Measurements from ENCODE around the gene TMEM106B. TPM values are rescaled to one million over a fixed set of nuclear protein-coding genes. Genes with fewer than 3 reads are reported as not detected.
A peak's percentile ranks its signal among the peaks of the same experiment; 100 is the strongest.

The TMEM106B gene
- total RNA-seq, 1 experiment from 2014 or later, result 89.0 TPM

GRCh38 chr7:12220389-12221046 lies 9.4 kb downstream of the TMEM106B start:
- Histone ChIP-seq H3K36me3 (ENCODE audit: control insufficient read depth, insufficient read depth, low read length) (peaks cover 23% of the 10 kb centered on the region), H3K9me3 (ENCODE audit: control insufficient read depth, insufficient read depth, low read depth, low read length) (peaks cover 2% of the 10 kb centered on the region; the same call in 1 of the 2 replicates), H3K27me3 (ENCODE audit: control insufficient read depth, insufficient read depth, low read length) (no peaks in the 10 kb centered on the region), H3K4me1 (ENCODE audit: control insufficient read depth, insufficient read depth, low read length) (peaks cover 4% of the 10 kb centered on the region; the same call in 1 of the 2 replicates), H3K4me3 (ENCODE audit: low read depth in 2 of 2, low read length in 2 of 2) (no peak overlapping the region), H3K27ac (ENCODE audit: low read length) (no peak overlapping the region)
- ChIA-PET CTCF (interaction anchor here (0.6 to 0.9 kb wide), 2 partner anchors 108 to 135 kb away, joined by 6 to 11 read pairs; no protein-coding TSS in a partner anchor), POLR2A (interaction anchor here (0.8 kb wide), 1 partner anchor 16 kb away, joined by 4 read pairs; no protein-coding TSS in a partner anchor)
- BruUV-seq (replicated peaks), result no TSS peak
- ATAC-seq (no peak), DNase-seq (ENCODE audit: low read depth, low spot score) (no peak)
- in situ Hi-C loops (cut with HindIII; ENCODE audit: low pct_unique_long_range_greater_than_20kb, low sequenced_read_pairs), result no loop called here
- intact Hi-C loops (cut with micrococcal nuclease; ENCODE audit: unreplicated experiment), result no loop called here
- TF ChIP-seq SIN3A (IDR thresholded peaks at IDR 0.05; ENCODE audit: borderline replicate concordance, insufficient read depth, low read depth, low read length) (no peak), TCF7L2 (IDR thresholded peaks at IDR 0.05; ENCODE audit: low read depth, low read length) (0 out of 2 replicates have a peak, but pooled peaks have one; percentile 34), CTCF (IDR thresholded peaks at IDR 0.05) (no peak), POLR2AphosphoS5 (IDR thresholded peaks at IDR 0.05; ENCODE audit: low read depth, low read length) (no peak), REST (IDR thresholded peaks at IDR 0.05; ENCODE audit: insufficient read depth in 1 of 2, low read depth in 2 of 2, low read length in 1 of 2) (no peak)

- peaks cover 2% of the 10 kb centered on the region; the same call in 1 of the 2 replicates for H3K9me3 ChIP-seq (ENCODE audit: control insufficient read depth, insufficient read depth, low read depth, low read length)
- no TSS peak for BruUV-seq (replicated peaks)
- ChIA-PET CTCF (no interaction called here), POLR2A (no interaction called here)
- in situ Hi-C loops (cut with HindIII; ENCODE audit: low pct_unique_long_range_greater_than_20kb, low sequenced_read_pairs) (no loop called here), intact Hi-C loops (cut with micrococcal nuclease; ENCODE audit: unreplicated experiment) (no loop called here)
- TF ChIP-seq CTCF (IDR thresholded peaks at IDR 0.05) (no peak), TCF7L2 (IDR thresholded peaks at IDR 0.05; ENCODE audit: low read depth, low read length) (no peak), SIN3A (IDR thresholded peaks at IDR 0.05; ENCODE audit: borderline replicate concordance, insufficient read depth, low read depth, low read length) (no peak), POLR2AphosphoS5 (IDR thresholded peaks at IDR 0.05; ENCODE audit: low read depth, low read length) (no peak), REST (IDR thresholded peaks at IDR 0.05; ENCODE audit: insufficient read depth in 1 of 2, low read depth in 2 of 2, low read length in 1 of 2) (no peak)
- DNase-seq (ENCODE audit: low read depth, low spot score) (no peak), ATAC-seq (no peak)
- H3K27ac ChIP-seq (ENCODE audit: low read length), result peak overlapping the region; percentile 7; the same call in 1 of the 2 replicates
- peaks cover 20% of the 10 kb centered on the region for H3K36me3 ChIP-seq (ENCODE audit: control insufficient read depth, insufficient read depth, low read length)
- H3K4me1 ChIP-seq (ENCODE audit: control insufficient read depth, insufficient read depth, low read length), result peaks cover 4% of the 10 kb centered on the region; the same call in 1 of the 2 replicates
- no peak overlapping the region for H3K4me3 ChIP-seq (ENCODE audit: low read depth in 2 of 2, low read length in 2 of 2)
- no peaks in the 10 kb centered on the region for H3K27me3 ChIP-seq (ENCODE audit: control insufficient read depth, insufficient read depth, low read length)
Observed at GRCh38 chr7:12221414-12221813, 10.3 kb downstream of the TMEM106B start.
